CD8-positive, alpha-beta memory T cell (primary cell): ENCODE data around the gene SIM2. TPM values are rescaled to one million over a fixed set of nuclear protein-coding genes. Genes with fewer than 3 reads are reported as not detected.

Experiments
- CTCF ChIA-PET: fragments of 350-600 bp; sonication (Branson Sonifier 250); formaldehyde crosslinking; loops from one replicate; lab custom pipeline; 2021; ENCODE audit warnings: antibody characterized with exemption; lab: Charles Lee
- POLR2A ChIA-PET: fragments of 350-600 bp; sonication (Branson Sonifier 250); formaldehyde crosslinking; loops from one replicate; lab custom pipeline; 2021; ENCODE audit warnings: antibody characterized with exemption; lab: Charles Lee
- DNase-seq, 5 donors: peaks; one replicate each; pipeline versions ENCODE4 v3.0.0 to v3.0.0-alpha.2; 2020 to 2022; ENCODE audit warnings: mixed read lengths in 1 of 5
- H3K27ac ChIP-seq: one replicate; pipeline ENCODE4 v1.7.0; 2013; ENCODE audit warnings: low read depth, mild to moderate bottlenecking, low read length, moderate library complexity
- H3K27me3 ChIP-seq: 2 replicates; pipeline ENCODE4 v1.7.0; 2013; ENCODE audit warnings: low read length, mild to moderate bottlenecking; ENCODE audit not compliant: insufficient read depth, poor library complexity, severe bottlenecking
- H3K36me3 ChIP-seq: 2 replicates; pipeline ENCODE4 v1.7.0; 2013; ENCODE audit warnings: mild to moderate bottlenecking, low read length, moderate library complexity; ENCODE audit not compliant: insufficient read depth
- H3K4me1 ChIP-seq: 2 replicates; pipeline ENCODE4 v1.7.0; 2013; ENCODE audit warnings: mild to moderate bottlenecking, low read length, moderate library complexity; ENCODE audit not compliant: insufficient read depth
- H3K4me3 ChIP-seq: 2 replicates; pipeline ENCODE4 v1.7.0; 2013; ENCODE audit warnings: mild to moderate bottlenecking, low read length
- H3K9me3 ChIP-seq: 2 replicates; pipeline ENCODE4 v1.7.0; 2013; ENCODE audit warnings: mild to moderate bottlenecking, low read length
- H3K27ac Mint-ChIP-seq, 8 donors: one replicate each; pipeline ENCODE4 v1.8.0; 2020 to 2021; ENCODE audit warnings: mixed read lengths in 8 of 8, mild to moderate bottlenecking in 6 of 8, inconsistent platforms in 3 of 8, moderate library complexity in 3 of 8
- H3K27me3 Mint-ChIP-seq, 2 donors: one replicate each; pipeline ENCODE4 v1.8.0; 2020 to 2021; ENCODE audit warnings: mixed read lengths in 2 of 2, mild to moderate bottlenecking in 1 of 2, moderate library complexity in 1 of 2
- H3K36me3 Mint-ChIP-seq, 3 donors: one replicate each; pipeline ENCODE4 v1.8.0; 2020 to 2021; ENCODE audit warnings: mixed read lengths in 3 of 3, inconsistent platforms in 1 of 3, mild to moderate bottlenecking in 1 of 3
- H3K4me1 Mint-ChIP-seq, 3 donors: one replicate each; pipeline ENCODE4 v1.8.0; 2020 to 2021; ENCODE audit warnings: mixed read lengths in 3 of 3, inconsistent platforms in 1 of 3, mild to moderate bottlenecking in 1 of 3
- H3K4me3 Mint-ChIP-seq, 7 donors: one replicate each; pipeline ENCODE4 v1.8.0; 2020 to 2021; ENCODE audit warnings: mixed read lengths in 7 of 7, mild to moderate bottlenecking in 6 of 7, moderate library complexity in 4 of 7, inconsistent platforms in 2 of 7
- H3K9me3 Mint-ChIP-seq, 5 donors: one replicate each; pipeline ENCODE4 v1.8.0; 2020 to 2022; ENCODE audit warnings: mixed read lengths in 5 of 5, mild to moderate bottlenecking in 3 of 5, moderate library complexity in 2 of 5, inconsistent platforms in 1 of 5
- polyA plus RNA-seq: library from polyadenylated mRNA; unstranded; fragments of 300-500 nt; fragmentation: Illumina TruSeq; gene quantifications from one replicate; pipeline ENCODE4 v1.2.3, GENCODE V29; 2021
- total RNA-seq, 2 experiments: library from RNA; stranded (reverse); gene quantifications; one replicate each; pipeline ENCODE4 v1.2.3, GENCODE V29; 2021

Gene SIM2
- total and polyA plus RNA-seq, 3 experiments from 2014 or later: 0.07 TPM; not detected in 2

- ChIA-PET POLR2A (no interaction called here), CTCF (no interaction called here)
- H3K9me3 Mint-ChIP-seq: no peaks in the 10 kb centered on the region
- H3K27me3 Mint-ChIP-seq: peaks cover 49 to 66% of the 10 kb centered on the region in 2 donors
- no peak overlapping the region for H3K27ac Mint-ChIP-seq
- H3K4me3 Mint-ChIP-seq: peak overlapping the region in 5 of 7 donors; percentile 43 to 73 (median 46)
- no peaks in the 10 kb centered on the region for H3K9me3 ChIP-seq
- H3K4me3 ChIP-seq: no peak overlapping the region
- DNase-seq: no peak
- peaks cover 48% of the 10 kb centered on the region for H3K27me3 ChIP-seq
- H3K4me1 Mint-ChIP-seq: peaks cover 8 to 31% (median 9%) of the 10 kb centered on the region in 3 donors
- H3K36me3 Mint-ChIP-seq: no peaks in the 10 kb centered on the region
- H3K36me3 ChIP-seq: no peaks in the 10 kb centered on the region
- H3K4me1 ChIP-seq: peaks cover 10% of the 10 kb centered on the region
- no peak overlapping the region for H3K27ac ChIP-seq
Observed at GRCh38 chr21:36700295-36700970, 1.5 kb downstream of the SIM2 start.

- H3K27me3 Mint-ChIP-seq: peaks cover 48 to 66% of the 10 kb centered on the region in 2 donors
- POLR2A ChIA-PET: no interaction called here
- H3K27me3 ChIP-seq: peaks cover 47% of the 10 kb centered on the region
- no peaks in the 10 kb centered on the region for H3K36me3 Mint-ChIP-seq
- no peaks in the 10 kb centered on the region for H3K36me3 ChIP-seq
- no peak for DNase-seq
- CTCF ChIA-PET: no interaction called here
- no peak overlapping the region for H3K4me3 ChIP-seq
- H3K9me3 Mint-ChIP-seq: no peaks in the 10 kb centered on the region
- no peak overlapping the region for H3K27ac Mint-ChIP-seq
- peaks cover 12 to 38% (median 14%) of the 10 kb centered on the region in 3 donors for H3K4me1 Mint-ChIP-seq
- H3K9me3 ChIP-seq: no peaks in the 10 kb centered on the region
- H3K4me1 ChIP-seq: peaks cover 12% of the 10 kb centered on the region
- no peak overlapping the region for H3K27ac ChIP-seq
- peak overlapping the region in 4 of 7 donors; percentile 36 to 48 (median 46) for H3K4me3 Mint-ChIP-seq
Observed at GRCh38 chr21:36700971-36701755, 2.2 kb downstream of the SIM2 start.

GRCh38 chr21:36701756-36702621, 3.1 kb downstream of the SIM2 start:
- POLR2A ChIA-PET: no interaction called here
- peaks cover 51 to 66% of the 10 kb centered on the region in 2 donors for H3K27me3 Mint-ChIP-seq
- no peak overlapping the region for H3K4me3 ChIP-seq
- peaks cover 20% of the 10 kb centered on the region for H3K4me1 ChIP-seq
- H3K27me3 ChIP-seq: peaks cover 50% of the 10 kb centered on the region
- CTCF ChIA-PET: no interaction called here
- no peaks in the 10 kb centered on the region for H3K36me3 Mint-ChIP-seq
- peaks cover 19 to 47% (median 22%) of the 10 kb centered on the region in 3 donors for H3K4me1 Mint-ChIP-seq
- no peak overlapping the region for H3K27ac ChIP-seq
- H3K9me3 Mint-ChIP-seq: no peaks in the 10 kb centered on the region
- H3K4me3 Mint-ChIP-seq: peak overlapping the region in 4 of 7 donors; percentile 36 to 48 (median 46)
- no peak for DNase-seq
- no peaks in the 10 kb centered on the region for H3K36me3 ChIP-seq
- H3K27ac Mint-ChIP-seq: no peak overlapping the region
- no peaks in the 10 kb centered on the region for H3K9me3 ChIP-seq

GRCh38 chr21:36702622-36702968, 3.7 kb downstream of the SIM2 start:
- H3K27me3 ChIP-seq: peaks cover 56% of the 10 kb centered on the region
- CTCF ChIA-PET: no interaction called here

GRCh38 chr21:36703123-36703522, 4.2 kb downstream of the SIM2 start:
- peaks cover 53 to 69% of the 10 kb centered on the region in 2 donors for H3K27me3 Mint-ChIP-seq
- H3K4me1 Mint-ChIP-seq: peaks cover 22 to 51% (median 23%) of the 10 kb centered on the region in 3 donors
- no peaks in the 10 kb centered on the region for H3K9me3 ChIP-seq
- POLR2A ChIA-PET: no interaction called here
- CTCF ChIA-PET: no interaction called here
- no peak overlapping the region for H3K27ac Mint-ChIP-seq
- H3K9me3 Mint-ChIP-seq: no peaks in the 10 kb centered on the region
- no peak overlapping the region for H3K4me3 ChIP-seq
- H3K36me3 Mint-ChIP-seq: no peaks in the 10 kb centered on the region
- no peak overlapping the region for H3K27ac ChIP-seq
- peaks cover 24% of the 10 kb centered on the region for H3K4me1 ChIP-seq
- peaks cover 56% of the 10 kb centered on the region for H3K27me3 ChIP-seq
- no peaks in the 10 kb centered on the region for H3K36me3 ChIP-seq
- no peak for DNase-seq
- no peak overlapping the region for H3K4me3 Mint-ChIP-seq

More at GRCh38 chr21:36702622-36702968, 3.7 kb downstream of the SIM2 start:
- POLR2A ChIA-PET: no interaction called here
- H3K4me1 Mint-ChIP-seq: peaks cover 22 to 50% (median 23%) of the 10 kb centered on the region in 3 donors
- H3K4me3 ChIP-seq: no peak overlapping the region
- H3K9me3 Mint-ChIP-seq: no peaks in the 10 kb centered on the region
- DNase-seq: no peak
- H3K27ac Mint-ChIP-seq: no peak overlapping the region
- peak overlapping the region in 1 of 7 donors; percentile 15 for H3K4me3 Mint-ChIP-seq
- no peak overlapping the region for H3K27ac ChIP-seq
- peaks cover 24% of the 10 kb centered on the region for H3K4me1 ChIP-seq
- no peaks in the 10 kb centered on the region for H3K9me3 ChIP-seq
- peaks cover 53 to 69% of the 10 kb centered on the region in 2 donors for H3K27me3 Mint-ChIP-seq
- no peaks in the 10 kb centered on the region for H3K36me3 Mint-ChIP-seq
- H3K36me3 ChIP-seq: no peaks in the 10 kb centered on the region

GRCh38 chr21:36703626-36704280, 4.8 kb downstream of the SIM2 start:
- no peak overlapping the region for H3K27ac ChIP-seq
- Mint-ChIP-seq H3K27me3 (peaks cover 58 to 74% of the 10 kb centered on the region in 2 donors), H3K27ac (peak overlapping the region in 1 of 8 donors; percentile 61), H3K4me1 (peaks cover 22 to 57% (median 23%) of the 10 kb centered on the region in 3 donors), H3K4me3 (no peak overlapping the region), H3K36me3 (no peaks in the 10 kb centered on the region), H3K9me3 (peaks cover 0 to 2% (median 0%) of the 10 kb centered on the region in 5 donors)
- DNase-seq: no peak
- ChIA-PET CTCF (no interaction called here), POLR2A (no interaction called here)
- H3K9me3 ChIP-seq: no peaks in the 10 kb centered on the region
- H3K27me3 ChIP-seq: peaks cover 61% of the 10 kb centered on the region
- H3K36me3 ChIP-seq: no peaks in the 10 kb centered on the region
- peaks cover 29% of the 10 kb centered on the region for H3K4me1 ChIP-seq
- no peak overlapping the region for H3K4me3 ChIP-seq

- ChIA-PET POLR2A (no interaction called here), CTCF (no interaction called here)
- Histone ChIP-seq H3K4me3 (no peak overlapping the region), H3K27me3 (peaks cover 64% of the 10 kb centered on the region), H3K36me3 (no peaks in the 10 kb centered on the region), H3K27ac (no peak overlapping the region), H3K4me1 (peaks cover 29% of the 10 kb centered on the region), H3K9me3 (no peaks in the 10 kb centered on the region)
- no peak for DNase-seq
- H3K4me3 Mint-ChIP-seq: no peak overlapping the region
- H3K36me3 Mint-ChIP-seq: no peaks in the 10 kb centered on the region
- peaks cover 0 to 2% (median 0%) of the 10 kb centered on the region in 5 donors for H3K9me3 Mint-ChIP-seq
- peak overlapping the region in 1 of 8 donors; percentile 61 for H3K27ac Mint-ChIP-seq
- H3K27me3 Mint-ChIP-seq: peaks cover 59 to 76% of the 10 kb centered on the region in 2 donors
- H3K4me1 Mint-ChIP-seq: peaks cover 22 to 58% (median 24%) of the 10 kb centered on the region in 3 donors
Observed at GRCh38 chr21:36704281-36704957, 5.5 kb downstream of the SIM2 start.
